Endothelial cell of umbilical vein (primary cell): ENCODE measurements around the gene HAND1. TPM values are rescaled to one million over a fixed set of nuclear protein-coding genes. Genes with fewer than 3 reads are reported as not detected.

ENCODE experiments used
- BruUV-seq: library from RNA; stranded (reverse); fragments of 400-500 nt; replicated peaks from 2 replicates; lab custom pipeline; 2021; lab: Mats Ljungman, UMichigan
- CTCF ChIA-PET: fragments of 300-600, 350-600 bp; sonication (Branson Sonifier 250); formaldehyde crosslinking; loops from one replicate; lab custom pipeline; 2021; ENCODE audit warnings: antibody characterized with exemption, inconsistent platforms; lab: Charles Lee
- POLR2A ChIA-PET: fragments of 300-600, 350-600 bp; sonication (Branson Sonifier 250); formaldehyde crosslinking; loops from one replicate; lab custom pipeline; 2021; ENCODE audit warnings: antibody characterized with exemption, inconsistent platforms; lab: Charles Lee
- DNase-seq: peaks from one replicate; pipeline ENCODE4 v3.0.0-alpha.2; 2011; ENCODE audit warnings: low read depth, low spot score
- FAIRE-seq: peaks from 2 replicates; lab custom pipeline; 2011; peaks lifted over from hg19 to GRCh38; lab: Jason Lieb, UNC
- H2AFZ ChIP-seq: 2 replicates; pipeline ENCODE4 v1.6.0; 2012; ENCODE audit warnings: low read depth, low read length, control low read depth, inconsistent platforms
- H3K27ac ChIP-seq: 2 replicates; pipeline ENCODE4 v1.5.1; 2011; ENCODE audit warnings: low read depth, mild to moderate bottlenecking, control low read depth, low read length, moderate library complexity; ENCODE audit not compliant: insufficient read depth
- H3K27me3 ChIP-seq, 2 experiments: 2 replicates each; pipeline versions ENCODE4 v1.6.0 to v1.6.1; 2011; ENCODE audit warnings: low read length in 2 of 2, mixed read lengths in 1 of 2; ENCODE audit not compliant: control insufficient read depth in 2 of 2, insufficient read depth in 2 of 2
- H3K36me3 ChIP-seq, 2 experiments: 2 replicates in 1 of 2; 3 replicates in 1 of 2; pipeline ENCODE4 v1.5.1; 2011; ENCODE audit warnings: low read length in 2 of 2, mild to moderate bottlenecking in 1 of 2, moderate library complexity in 1 of 2; ENCODE audit not compliant: control insufficient read depth in 2 of 2, insufficient read depth in 2 of 2; ENCODE audit errors: extremely low read depth in 1 of 2
- H3K4me1 ChIP-seq: 3 replicates; pipeline ENCODE4 v1.5.1; 2011; ENCODE audit warnings: mild to moderate bottlenecking, low read length; ENCODE audit not compliant: control insufficient read depth, insufficient read depth; ENCODE audit errors: extremely low read depth
- H3K4me2 ChIP-seq: 2 replicates; pipeline ENCODE4 v1.6.1; 2011; ENCODE audit warnings: low read length, control low read depth, mixed read lengths; ENCODE audit not compliant: insufficient read depth
- H3K4me3 ChIP-seq, 3 experiments: fragments of 200-600 bp in 1 of 3; sonication (generic), shearing (Covaris generic) in 1 of 3; replicated peaks in 1 of 3; 2 replicates each; pipeline ENCODE4 v1.5.1; 2011 to 2016; ENCODE audit warnings: control low read depth in 3 of 3, low read length in 3 of 3, mild to moderate bottlenecking in 2 of 3, inconsistent platforms in 1 of 3, low read depth in 1 of 3, moderate library complexity in 1 of 3; ENCODE audit not compliant: insufficient read depth in 1 of 3
- H3K79me2 ChIP-seq: 2 replicates; pipeline ENCODE4 v1.6.0; 2012; ENCODE audit warnings: low read length, inconsistent platforms; ENCODE audit not compliant: control insufficient read depth, insufficient read depth
- H3K9ac ChIP-seq: replicated peaks from 2 replicates; pipeline ENCODE3; 2011; ENCODE audit warnings: low read length, control low read depth; ENCODE audit not compliant: insufficient read depth; ENCODE audit errors: extremely low read depth
- H3K9me1 ChIP-seq: replicated peaks from 3 replicates; pipeline ENCODE4 v1.6.0; 2011; ENCODE audit warnings: mild to moderate bottlenecking, low read length; ENCODE audit not compliant: control insufficient read depth, insufficient read depth; ENCODE audit errors: extremely low read depth
- H3K9me3 ChIP-seq: replicated peaks from 2 replicates; pipeline ENCODE4 v1.5.1; 2012; ENCODE audit warnings: low read length, inconsistent platforms; ENCODE audit not compliant: control insufficient read depth, insufficient read depth
- H4K20me1 ChIP-seq: replicated peaks from 2 replicates; pipeline ENCODE3; 2011; ENCODE audit warnings: mild to moderate bottlenecking, low read length; ENCODE audit not compliant: control insufficient read depth, insufficient read depth; ENCODE audit errors: extremely low read depth
- EZH2 ChIP-seq: IDR thresholded peaks from 2 replicates; pipeline ENCODE4 v1.6.1; 2012; ENCODE audit warnings: borderline replicate concordance, low read depth, mild to moderate bottlenecking, moderate library complexity, low read length, inconsistent platforms; ENCODE audit not compliant: severe bottlenecking
- FOS ChIP-seq: IDR thresholded peaks from 2 replicates; pipeline ENCODE4 v1.6.1; 2011; ENCODE audit warnings: mild to moderate bottlenecking, low read length, moderate library complexity, borderline replicate concordance; ENCODE audit not compliant: insufficient read depth
- GATA2 ChIP-seq: IDR thresholded peaks from 2 replicates; pipeline ENCODE4 v1.7.0; 2011; ENCODE audit warnings: low read depth, mild to moderate bottlenecking, moderate library complexity, mixed read lengths, low read length; ENCODE audit not compliant: insufficient read length, insufficient read depth
- JUN ChIP-seq: IDR thresholded peaks from 2 replicates; pipeline ENCODE4 v1.6.1; 2011; ENCODE audit warnings: borderline replicate concordance, low read depth; ENCODE audit not compliant: insufficient read length, insufficient read depth
- MYC ChIP-seq: IDR thresholded peaks from one replicate; pipeline ENCODE4 v1.6.1; 2011; ENCODE audit warnings: mild to moderate bottlenecking, low read depth, low read length
- POLR2A ChIP-seq: IDR thresholded peaks from 2 replicates; pipeline ENCODE4 v1.6.1; 2012; ENCODE audit warnings: low read depth, mild to moderate bottlenecking, control low read depth, low read length
- POLR2AphosphoS5 ChIP-seq: IDR thresholded peaks from 2 replicates; pipeline ENCODE4 v1.6.1; 2012; ENCODE audit warnings: low read depth, mild to moderate bottlenecking, control low read depth, low read length, moderate library complexity; ENCODE audit not compliant: insufficient read depth
- dilution Hi-C: fragments of 300-500 bp; cut with MboI; formaldehyde crosslinking; loops from one replicate; pipeline ENCODE4 v1.15.0; 2019; ENCODE audit warnings: low sequenced_read_pairs; ENCODE audit not compliant: extremely low pct_ligation_motif_present
- intact Hi-C: fragments of 100-400 bp; cut with micrococcal nuclease; formaldehyde crosslinking; loops from one replicate; pipeline ENCODE4 v1.10.0; 2022
- polyA plus RNA-seq, 4 experiments: library from polyadenylated mRNA; depleted of rRNA in 3 of 4; stranded (reverse) in 3 of 4; unstranded in 1 of 4; fragments of >200 nt; gene quantifications; 2 replicates each; pipeline versions ENCODE4 v1.2.1 to v1.2.3, GENCODE V29; 2011 to 2012; ENCODE audit warnings: missing spikeins in 1 of 4
- total RNA-seq: library from RNA; stranded (reverse); gene quantifications from 2 replicates; pipeline ENCODE4 v1.2.3, GENCODE V29; 2021
- TF ChIP-seq, protein P1 (sequence below), 2 donors: IDR thresholded peaks; 1 replicate in 1 of 2; 2 replicates in 1 of 2; pipeline ENCODE4 v1.5.1; 2011; ENCODE audit warnings: low read length in 2 of 2, mild to moderate bottlenecking in 2 of 2, moderate library complexity in 2 of 2, control low read depth in 1 of 2, inconsistent platforms in 1 of 2, low read depth in 1 of 2; ENCODE audit not compliant: insufficient read depth in 1 of 2; ENCODE audit errors: extremely low read depth in 1 of 2
- TF ChIP-seq, protein P2 (sequence below): IDR thresholded peaks from 2 replicates; pipeline ENCODE4 v1.6.1; 2011; ENCODE audit not compliant: insufficient read depth, insufficient read length

The HAND1 gene
- total and polyA plus RNA-seq, 2 donors (not counting 3 experiments of a cell fraction or from before 2014, with no cell fraction given): not detected

DNA sequence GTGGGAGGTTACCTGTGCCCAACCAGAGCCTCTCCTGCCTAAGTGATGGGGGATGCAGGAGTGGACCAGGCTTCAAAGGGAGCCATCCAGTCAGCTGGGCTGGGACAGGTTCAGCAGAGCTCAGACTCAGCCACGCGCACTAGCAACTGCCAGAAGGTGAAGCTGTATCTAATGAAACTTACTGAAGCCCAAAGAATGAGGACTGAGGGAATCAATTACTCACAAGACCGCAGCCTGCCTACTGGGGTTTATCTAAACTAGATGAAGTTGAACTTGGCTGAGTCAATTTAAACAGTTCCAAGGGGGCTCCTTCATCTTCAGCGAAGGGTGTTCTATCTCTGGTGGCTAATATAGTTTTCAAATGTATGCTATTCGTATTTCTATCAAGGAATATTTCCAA is 11.4 kb downstream of the HAND1 start:
- Histone ChIP-seq H3K9ac (no peak overlapping the region), H3K9me3 (no peaks in the 10 kb centered on the region), H3K4me2 (no peak overlapping the region), H3K27ac (no peak overlapping the region), H3K9me1 (no peaks in the 10 kb centered on the region), H2AFZ (no peak overlapping the region), H4K20me1 (no peaks in the 10 kb centered on the region), H3K27me3 (peaks cover 23 to 24% of the 10 kb centered on the region in 2 experiments), H3K79me2 (no peaks in the 10 kb centered on the region), H3K4me1 (no peaks in the 10 kb centered on the region), H3K4me3 (no peak overlapping the region), H3K36me3 (no peaks in the 10 kb centered on the region)
- dilution Hi-C loops (no loop called here), intact Hi-C loops (loop anchor here (1.0 kb wide), 3 partner anchors 144 to 394 kb away; no protein-coding TSS in a partner anchor)
- ChIA-PET POLR2A (no interaction called here), CTCF (interaction anchor here (0.6 to 3.5 kb wide), 12 partner anchors 10 to 394 kb away, joined by 3 to 16 read pairs (median 9); partner anchors contain the start of genes GALNT10 and SAP30L)
- TF ChIP-seq EZH2 (no peak), POLR2A (no peak), FOS (no peak), JUN (no peak), MYC (no peak), GATA2 (no peak), POLR2AphosphoS5 (no peak)
- TF ChIP-seq, protein P1, sequence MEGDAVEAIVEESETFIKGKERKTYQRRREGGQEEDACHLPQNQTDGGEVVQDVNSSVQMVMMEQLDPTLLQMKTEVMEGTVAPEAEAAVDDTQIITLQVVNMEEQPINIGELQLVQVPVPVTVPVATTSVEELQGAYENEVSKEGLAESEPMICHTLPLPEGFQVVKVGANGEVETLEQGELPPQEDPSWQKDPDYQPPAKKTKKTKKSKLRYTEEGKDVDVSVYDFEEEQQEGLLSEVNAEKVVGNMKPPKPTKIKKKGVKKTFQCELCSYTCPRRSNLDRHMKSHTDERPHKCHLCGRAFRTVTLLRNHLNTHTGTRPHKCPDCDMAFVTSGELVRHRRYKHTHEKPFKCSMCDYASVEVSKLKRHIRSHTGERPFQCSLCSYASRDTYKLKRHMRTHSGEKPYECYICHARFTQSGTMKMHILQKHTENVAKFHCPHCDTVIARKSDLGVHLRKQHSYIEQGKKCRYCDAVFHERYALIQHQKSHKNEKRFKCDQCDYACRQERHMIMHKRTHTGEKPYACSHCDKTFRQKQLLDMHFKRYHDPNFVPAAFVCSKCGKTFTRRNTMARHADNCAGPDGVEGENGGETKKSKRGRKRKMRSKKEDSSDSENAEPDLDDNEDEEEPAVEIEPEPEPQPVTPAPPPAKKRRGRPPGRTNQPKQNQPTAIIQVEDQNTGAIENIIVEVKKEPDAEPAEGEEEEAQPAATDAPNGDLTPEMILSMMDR (IDR thresholded peaks at IDR 0.05; ENCODE audit: extremely low read depth in 1 of 2, insufficient read depth in 1 of 2, low read depth in 1 of 2, low read length in 2 of 2): no peak
- TF ChIP-seq, protein P2, sequence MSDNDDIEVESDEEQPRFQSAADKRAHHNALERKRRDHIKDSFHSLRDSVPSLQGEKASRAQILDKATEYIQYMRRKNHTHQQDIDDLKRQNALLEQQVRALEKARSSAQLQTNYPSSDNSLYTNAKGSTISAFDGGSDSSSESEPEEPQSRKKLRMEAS: no peak
- FAIRE-seq (no peak), DNase-seq (no peak)
- no TSS peak for BruUV-seq
